HG03521 (cell line): ENCODE measurements around the gene SLC8A3.

Experiments
- ATAC-seq: cut with Tn5 transposase; IDR thresholded peaks from one replicate; pipeline ENCODE4 v1.9.1; 2021; ENCODE audit warnings: mild to moderate bottlenecking, moderate library complexity; ENCODE audit not compliant: unreplicated experiment

Gene SLC8A3

DNA sequence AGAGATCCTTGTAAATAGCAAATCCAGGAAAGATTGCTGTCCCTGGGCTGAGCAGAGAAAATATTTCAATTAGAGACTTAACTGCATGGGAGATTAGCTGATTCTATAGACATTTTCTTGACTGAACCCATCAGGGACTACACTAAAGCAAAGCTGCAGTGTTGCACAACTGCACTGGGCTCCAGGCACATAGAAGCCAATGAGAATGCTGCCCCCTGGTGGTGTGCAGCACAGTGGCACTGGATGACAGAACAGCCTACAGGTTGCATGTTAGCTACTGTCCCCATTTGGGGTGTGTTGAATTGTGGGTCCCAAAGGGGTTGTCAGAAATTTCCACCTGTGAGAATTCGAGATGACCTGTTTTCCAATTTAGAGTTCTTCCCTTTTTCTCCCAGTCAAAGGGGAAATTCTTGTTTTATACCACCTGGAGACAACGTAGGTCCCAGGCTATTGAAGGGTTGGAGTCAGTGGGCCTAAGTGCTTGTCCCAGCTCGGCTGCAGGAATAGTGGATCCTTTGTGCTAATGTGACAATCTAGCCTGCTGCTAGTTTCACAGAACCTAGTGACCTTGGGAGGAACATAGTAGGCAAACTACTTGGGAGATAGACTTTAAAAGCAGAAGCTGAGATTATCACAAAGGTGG lies 114.7 kb downstream of the SLC8A3 start:
- no peak for ATAC-seq

GRCh38 chr14:70069186-70069585 lies 119.6 kb downstream of the SLC8A3 start:
- no peak for ATAC-seq

DNA sequence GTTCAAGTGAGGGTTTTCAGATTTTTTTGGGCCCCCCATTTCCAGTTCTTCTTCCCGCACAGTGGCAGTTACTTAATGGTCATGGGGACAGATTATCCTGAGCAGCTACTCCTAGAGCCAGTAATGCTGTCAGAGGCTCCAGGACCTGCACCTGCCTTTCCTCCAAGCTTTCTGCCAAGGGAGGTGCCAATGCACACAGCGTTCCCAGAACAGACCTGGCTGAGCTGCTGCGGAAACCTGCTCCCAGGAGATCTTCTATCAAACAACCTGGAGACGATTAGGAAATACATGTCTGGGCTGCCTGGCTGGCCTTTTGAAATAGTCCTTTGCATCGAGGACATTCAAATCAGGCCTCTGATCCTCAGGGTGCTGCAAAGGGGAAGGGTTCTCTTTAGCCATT lies 120.9 kb downstream of the SLC8A3 start:
- no peak for ATAC-seq

- ATAC-seq = no peak
Observed at GRCh38 chr14:70064136-70064865, 124.5 kb downstream of the SLC8A3 start.

DNA sequence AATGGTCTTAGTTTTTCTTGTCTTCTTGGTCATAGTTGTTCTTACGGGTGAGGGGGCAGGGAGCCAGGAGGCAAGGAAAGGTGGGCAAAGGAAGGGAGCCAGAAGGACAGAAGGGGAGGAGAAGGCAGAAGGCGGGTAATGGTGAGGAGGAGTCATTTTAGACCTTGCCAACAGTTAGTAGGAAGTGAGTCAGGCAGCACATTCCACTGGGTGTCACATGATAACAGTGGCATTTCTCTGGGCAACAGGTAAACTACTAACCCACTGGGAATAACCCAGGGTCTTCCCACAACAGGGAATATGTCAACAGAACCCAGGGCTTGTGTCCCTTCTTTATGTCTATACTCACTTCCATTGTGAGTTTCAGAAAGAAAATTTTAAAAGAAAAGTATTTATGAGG lies 127.6 kb downstream of the SLC8A3 start:
- ATAC-seq = no peak

GRCh38 chr14:70059545-70059944 lies 129.2 kb downstream of the SLC8A3 start:
- ATAC-seq = no peak

DNA sequence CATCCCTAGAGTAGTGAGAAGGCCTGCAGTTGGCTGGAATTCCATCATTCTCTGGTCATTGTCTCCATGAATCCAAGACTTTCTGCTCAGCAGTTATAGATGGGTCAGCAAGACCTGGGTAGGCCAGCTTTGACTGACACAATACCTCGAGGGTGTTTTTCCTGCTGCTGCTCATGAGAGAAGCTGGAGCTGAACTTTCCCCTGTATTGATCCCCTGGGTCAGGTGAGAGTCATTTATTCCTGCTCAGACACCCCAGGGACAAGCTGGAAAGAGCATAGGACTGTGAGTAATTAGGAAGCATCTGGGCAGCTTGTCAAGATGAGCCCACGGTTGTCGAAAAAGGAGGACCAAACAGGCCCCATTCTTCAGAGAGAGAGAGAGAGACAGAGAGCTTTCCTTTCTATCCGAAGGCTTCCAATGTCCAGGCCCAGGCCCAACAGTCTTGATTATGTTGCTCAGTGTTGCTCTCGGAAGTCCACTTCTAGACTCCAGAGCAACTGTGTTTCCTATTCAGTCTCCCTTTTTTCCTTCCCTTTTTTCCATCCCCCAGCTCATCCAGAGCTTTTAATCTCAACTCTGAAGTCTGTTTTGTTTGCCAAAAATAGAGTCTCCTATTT lies 131.1 kb downstream of the SLC8A3 start:
- ATAC-seq = no peak

DNA sequence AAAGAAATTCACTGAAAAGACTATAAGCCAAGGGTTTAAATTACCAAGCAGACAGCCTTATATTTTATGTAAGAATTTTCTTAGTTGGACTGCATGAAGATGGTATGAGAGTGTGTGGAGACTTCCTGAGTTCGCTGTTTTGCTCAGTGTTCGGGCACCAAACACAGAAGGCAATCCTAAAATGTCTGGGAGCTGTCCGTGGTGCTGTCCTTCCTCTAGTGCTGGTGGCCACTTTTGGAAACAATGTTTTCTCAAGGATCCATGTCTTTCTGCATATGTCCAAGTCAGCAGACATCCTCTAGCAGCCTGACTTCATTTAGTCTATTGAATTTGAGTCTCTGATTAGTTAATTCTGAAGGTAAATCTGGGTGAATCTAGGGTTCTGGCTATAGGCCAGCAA lies 135.8 kb downstream of the SLC8A3 start:
- no peak for ATAC-seq

DNA sequence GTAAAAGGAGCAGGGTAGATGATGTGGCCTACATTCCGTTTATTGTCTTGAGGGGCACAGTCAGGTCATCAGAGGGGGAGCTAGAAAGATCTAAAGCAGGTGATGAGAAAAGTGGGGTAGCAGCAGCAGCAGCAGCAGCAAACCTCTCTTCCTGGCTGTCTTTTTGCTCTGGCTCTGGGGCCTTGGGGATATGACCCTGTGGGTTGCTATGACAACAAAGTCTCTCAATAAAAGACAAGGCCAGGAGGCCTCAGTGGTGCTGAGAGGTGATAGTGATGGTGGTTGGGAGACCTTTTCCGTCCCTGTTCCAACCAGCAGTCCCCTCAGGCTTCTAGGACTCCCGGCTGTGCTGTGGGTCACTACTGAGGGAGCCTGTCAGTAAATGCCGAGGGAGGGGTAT lies 138.6 kb downstream of the SLC8A3 start:
- no peak for ATAC-seq

DNA sequence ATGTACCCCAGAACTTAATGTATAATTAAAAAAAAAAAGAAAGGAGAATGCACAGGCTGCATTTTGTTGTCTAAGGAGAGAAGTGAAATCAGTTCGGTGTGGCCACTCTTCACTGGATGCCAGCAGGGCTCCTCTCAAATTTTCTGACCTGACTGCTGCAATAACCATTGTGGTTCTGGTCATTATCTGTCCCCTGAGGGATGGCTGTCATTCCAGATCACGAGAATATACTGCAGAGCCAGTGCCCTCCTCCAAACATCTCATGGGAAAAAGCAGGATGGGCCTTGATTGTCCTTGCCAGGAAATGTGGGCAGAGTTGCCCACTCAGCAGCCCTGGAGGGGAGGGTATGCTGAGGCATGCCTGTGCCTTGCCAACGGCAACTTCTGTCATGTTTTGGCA lies 139.1 kb downstream of the SLC8A3 start:
- ATAC-seq = no peak

DNA sequence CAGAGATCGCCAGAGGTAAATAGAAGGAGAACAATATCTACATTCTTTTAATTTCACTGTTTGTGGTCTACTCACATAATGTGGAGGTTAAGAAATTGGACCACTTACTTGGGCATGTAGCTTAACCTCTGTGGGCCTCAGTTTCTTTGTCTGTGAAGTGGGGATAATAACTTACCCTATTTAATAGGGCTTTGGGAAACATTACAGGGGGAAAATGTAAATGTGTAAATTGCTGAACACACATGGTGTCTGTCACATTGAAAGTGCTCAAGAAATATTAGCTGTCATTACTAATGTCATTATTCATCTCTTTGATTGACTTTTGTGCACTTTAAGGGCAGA lies 140.5 kb downstream of the SLC8A3 start:
- no peak for ATAC-seq

DNA sequence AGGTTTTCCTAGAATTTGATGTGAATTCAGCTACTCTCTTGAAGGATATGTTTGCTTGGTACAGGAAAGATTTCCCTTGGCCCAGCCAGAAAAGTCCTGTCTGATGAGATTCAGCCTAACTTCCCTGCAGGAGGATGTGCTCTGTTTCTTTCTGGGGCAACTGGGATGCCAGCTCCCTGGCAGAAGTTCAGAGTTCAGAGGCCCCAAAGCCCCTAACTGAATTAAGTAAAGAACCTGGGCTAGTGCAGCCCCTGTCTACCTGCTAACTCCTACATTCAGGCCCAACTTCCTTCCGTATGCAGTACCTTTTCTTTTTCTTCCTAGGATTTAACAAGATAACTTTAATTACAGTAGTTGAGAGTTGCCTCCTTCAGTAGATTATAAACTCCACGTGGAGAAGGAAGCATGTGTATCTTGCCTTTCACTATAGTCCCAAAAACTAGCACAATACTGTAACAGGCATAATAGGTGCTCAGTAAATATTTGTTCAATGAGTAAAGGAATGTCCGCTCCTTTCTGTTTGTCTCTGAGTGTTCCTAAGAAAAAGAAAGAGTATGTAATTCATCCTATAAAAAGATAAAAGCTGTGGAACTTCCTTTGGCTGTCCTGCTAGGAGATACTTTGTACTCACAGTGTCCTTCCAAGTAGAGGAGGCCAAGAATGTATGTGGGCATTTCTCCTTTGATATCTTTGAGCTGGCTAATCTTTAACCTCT lies 141.0 kb downstream of the SLC8A3 start:
- ATAC-seq = no peak

DNA sequence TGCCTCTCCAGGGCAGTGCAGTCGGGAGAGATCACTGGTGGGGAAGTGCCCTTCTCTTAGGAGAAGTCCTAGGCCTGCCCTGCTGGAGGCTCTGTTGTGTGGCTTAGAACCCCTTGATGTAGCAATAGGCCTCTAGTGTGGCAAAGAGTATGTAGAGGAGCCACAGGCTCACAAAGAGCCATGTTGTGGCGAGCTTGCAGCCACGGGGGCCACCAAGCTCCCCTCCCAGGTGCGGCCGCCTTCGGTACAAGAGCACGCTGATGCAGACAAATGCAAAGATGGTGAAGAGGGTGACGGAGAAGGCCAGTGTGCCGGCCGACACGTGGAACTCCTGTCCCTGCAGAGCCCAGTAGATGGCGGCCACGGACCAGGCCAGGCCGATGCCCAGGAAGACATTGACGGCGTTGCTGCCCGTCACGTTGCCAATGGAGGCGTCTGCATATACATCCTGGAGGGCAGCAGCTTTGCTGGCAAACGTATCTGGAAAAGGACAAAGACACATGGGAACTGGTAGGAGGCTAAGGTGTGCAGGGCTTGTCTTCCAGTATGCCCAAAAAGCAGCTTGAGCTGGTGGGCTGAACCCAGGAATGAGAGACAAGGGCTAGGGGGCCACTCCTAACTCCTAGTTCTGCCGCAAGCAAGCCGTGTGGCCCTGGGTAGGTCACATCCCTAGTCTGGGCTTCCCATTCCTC lies 142.8 kb downstream of the SLC8A3 start:
- no peak for ATAC-seq

DNA sequence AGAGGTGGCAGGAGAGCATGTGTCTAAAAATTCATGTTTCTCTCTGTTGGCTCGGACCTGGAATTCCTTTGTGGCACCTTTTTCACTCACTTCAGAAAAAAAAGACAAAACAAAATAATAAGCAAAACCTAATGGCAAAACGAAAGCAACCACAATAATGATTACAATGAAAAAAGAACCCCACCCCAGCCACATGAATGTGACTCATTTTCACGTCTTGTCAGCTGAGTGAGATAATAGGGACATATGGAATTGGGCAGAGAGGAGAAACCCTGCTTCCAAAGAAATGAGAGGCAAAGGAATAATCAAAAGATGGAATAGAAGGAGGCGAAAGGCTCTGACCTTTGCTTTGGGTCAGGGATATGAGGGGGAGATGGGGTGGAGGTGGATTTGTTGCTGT lies 143.4 kb downstream of the SLC8A3 start:
- ATAC-seq = no peak

DNA sequence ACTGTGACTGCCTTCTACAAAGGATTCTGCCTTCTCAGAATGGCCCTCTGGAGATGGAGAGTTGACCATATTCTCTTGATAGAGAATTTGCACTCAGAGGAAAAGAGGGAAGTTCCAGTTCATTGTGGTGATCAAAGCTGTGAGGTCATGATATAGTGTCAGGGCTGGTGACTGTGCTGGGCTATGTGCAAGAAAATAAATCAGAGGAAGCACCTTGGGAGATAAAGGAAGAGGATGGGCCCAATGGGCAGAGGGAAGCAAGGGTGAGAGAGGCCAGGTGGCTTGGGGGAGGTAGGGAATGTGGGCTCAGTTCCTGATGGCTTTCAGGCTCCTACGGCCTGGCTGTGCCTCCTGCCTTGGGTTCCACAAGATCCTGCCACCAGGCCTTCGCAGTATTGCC lies 145.8 kb downstream of the SLC8A3 start:
- ATAC-seq = no peak

DNA sequence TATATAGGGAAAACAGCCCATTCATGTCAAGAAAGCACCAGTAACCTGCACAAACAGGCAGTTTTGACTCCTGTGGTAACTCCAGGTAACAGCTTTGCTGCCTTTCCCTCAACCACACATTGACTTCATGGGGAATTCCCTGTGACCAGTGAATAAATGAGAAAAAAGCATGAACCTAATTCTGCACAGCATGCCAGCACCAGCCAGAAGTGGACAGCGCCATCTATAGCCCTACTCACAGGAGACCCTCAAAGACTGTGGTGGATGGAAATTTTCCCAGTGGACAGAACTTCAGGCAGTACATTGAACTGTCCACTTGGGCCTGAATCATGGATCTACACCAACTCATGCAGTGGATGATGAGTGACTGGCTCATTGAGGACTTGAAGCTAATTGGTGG lies 152.1 kb downstream of the SLC8A3 start:
- ATAC-seq = no peak

GRCh38 chr14:70034257-70034656 lies 154.5 kb downstream of the SLC8A3 start:
- ATAC-seq = no peak

GRCh38 chr14:70033561-70033960 lies 155.2 kb downstream of the SLC8A3 start:
- ATAC-seq = no peak

- ATAC-seq = no peak
Observed at GRCh38 chr14:70033116-70033515, 155.6 kb downstream of the SLC8A3 start.

- no peak for ATAC-seq
Observed at GRCh38 chr14:70032447-70032846, 156.3 kb downstream of the SLC8A3 start.

DNA sequence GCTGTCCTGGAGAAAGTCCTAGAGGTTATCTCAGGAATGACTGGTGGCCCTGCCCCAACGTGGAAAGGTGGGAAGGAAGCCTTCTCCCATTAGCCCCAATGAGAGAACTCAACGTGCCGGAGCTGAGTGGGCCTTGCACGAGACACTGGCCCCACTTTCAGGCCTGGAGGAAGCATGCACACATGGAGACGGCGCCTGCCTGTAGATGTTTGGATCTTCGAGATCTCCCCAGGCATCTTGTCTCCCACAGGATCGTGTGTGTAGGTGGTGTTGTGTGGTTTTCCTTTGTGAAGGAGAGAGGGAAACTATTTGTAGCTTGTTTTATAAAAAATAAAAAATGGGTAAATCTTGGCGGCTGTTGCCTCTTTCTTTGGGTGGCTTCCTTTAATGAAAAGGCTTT lies 156.7 kb downstream of the SLC8A3 start:
- no peak for ATAC-seq
